ENCODE data around the gene BTC.

Gene BTC

GRCh38 chr4:74794382-74795010, at the start of gene BTC:
Gene BTC, minus strand, starts transcription at chr4:74794523. Its CDS starts 198 bp downstream, at chr4:74794325.
- peak; percentile 52 for TF ChIP-seq CTCF (IDR thresholded peaks at IDR 0.05; ENCODE audit: low read depth, low read length)
- in situ Hi-C loops (cut with HindIII; ENCODE audit: low sequenced_read_pairs) = no loop called here
- peak within 1 kb of the TSS; percentile 46 for H3K4me3 ChIP-seq (ENCODE audit: low read depth, low read length)
- DNase-seq (ENCODE audit: low read depth, low spot score) = peak; percentile 5

- no peak overlapping the region for H3K4me3 ChIP-seq (ENCODE audit: low read depth, low read length)
- DNase-seq (ENCODE audit: low read depth, low spot score) = no peak
- TF ChIP-seq CTCF (IDR thresholded peaks at IDR 0.05; ENCODE audit: low read depth, low read length) = no peak
- in situ Hi-C loops (cut with HindIII; ENCODE audit: low sequenced_read_pairs) = no loop called here
Observed at GRCh38 chr4:74840936-74841509, 46.7 kb upstream of the BTC start.

GRCh38 chr4:74838746-74839370, 44.5 kb upstream of the BTC start:
- in situ Hi-C loops (cut with HindIII; ENCODE audit: low sequenced_read_pairs) = no loop called here

GRCh38 chr4:74830928-74831327, 36.6 kb upstream of the BTC start:
- DNase-seq (ENCODE audit: low read depth, low spot score) = no peak
- in situ Hi-C loops (cut with HindIII; ENCODE audit: low sequenced_read_pairs) = no loop called here
- TF ChIP-seq CTCF (IDR thresholded peaks at IDR 0.05; ENCODE audit: low read depth, low read length) = no peak
- no peak overlapping the region for H3K4me3 ChIP-seq (ENCODE audit: low read depth, low read length)

More at GRCh38 chr4:74838746-74839370, 44.5 kb upstream of the BTC start:
- peak; percentile 34 for DNase-seq (ENCODE audit: low read depth, low spot score)
- no peak for TF ChIP-seq CTCF (IDR thresholded peaks at IDR 0.05; ENCODE audit: low read depth, low read length)
- no peak overlapping the region for H3K4me3 ChIP-seq (ENCODE audit: low read depth, low read length)

GRCh38 chr4:74823194-74823593, 28.9 kb upstream of the BTC start:
- in situ Hi-C loops (cut with HindIII; ENCODE audit: low sequenced_read_pairs) = no loop called here
- DNase-seq (ENCODE audit: low read depth, low spot score) = no peak

GRCh38 chr4:74822603-74823002, 28.3 kb upstream of the BTC start:
- in situ Hi-C loops (cut with HindIII; ENCODE audit: low sequenced_read_pairs) = no loop called here
- no peak for TF ChIP-seq CTCF (IDR thresholded peaks at IDR 0.05; ENCODE audit: low read depth, low read length)
- no peak overlapping the region for H3K4me3 ChIP-seq (ENCODE audit: low read depth, low read length)
- DNase-seq (ENCODE audit: low read depth, low spot score) = no peak

More at GRCh38 chr4:74823194-74823593, 28.9 kb upstream of the BTC start:
- TF ChIP-seq CTCF (IDR thresholded peaks at IDR 0.05; ENCODE audit: low read depth, low read length) = no peak
- no peak overlapping the region for H3K4me3 ChIP-seq (ENCODE audit: low read depth, low read length)
